Heart right ventricle (tissue), 16 donors: ENCODE results near the gene CYP11A1. TPM values are rescaled to one million over a fixed set of nuclear protein-coding genes. Genes with fewer than 3 reads are reported as not detected.

Experiments
- ATAC-seq, 8 donors: fragments of 200-7000 bp; cut with Tn5 transposase; one replicate each; pipeline ENCODE4 v1.9.1; 2020; ENCODE audit warnings: mild to moderate bottlenecking in 8 of 8, moderate library complexity in 8 of 8, moderate number of reproducible peaks in 1 of 8
- DNase-seq, 2 donors: peaks; one replicate each; pipeline ENCODE4 v3.0.0-alpha.2; 2020
- H3K27ac ChIP-seq, 10 donors: fragments of 200-600 bp; sonication (generic) in 2 of 10; one replicate each; pipeline versions ENCODE4 v1.5.0 to v1.8.0; 2020 to 2022; ENCODE audit warnings: mild to moderate bottlenecking in 3 of 10
- H3K27me3 ChIP-seq, 7 donors: fragments of 200-600 bp; one replicate each; pipeline ENCODE4 v1.8.0; 2021 to 2022; ENCODE audit warnings: mild to moderate bottlenecking in 2 of 7
- H3K36me3 ChIP-seq, 9 donors: fragments of 200-600 bp; sonication (generic) in 1 of 9; one replicate each; pipeline versions ENCODE4 v1.5.0 to v1.8.0; 2020 to 2022; ENCODE audit warnings: mild to moderate bottlenecking in 2 of 9
- H3K4me1 ChIP-seq, 9 donors: fragments of 200-600 bp; sonication (generic) in 1 of 9; one replicate each; pipeline versions ENCODE4 v1.5.0 to v1.8.0; 2020 to 2022; ENCODE audit warnings: mild to moderate bottlenecking in 4 of 9
- H3K4me3 ChIP-seq, 10 donors: fragments of 200-600 bp; sonication (generic) in 2 of 10; one replicate each; pipeline versions ENCODE4 v1.5.0 to v1.8.0; 2020 to 2022; ENCODE audit warnings: mild to moderate bottlenecking in 7 of 10, moderate library complexity in 2 of 10
- H3K9me3 ChIP-seq, 11 donors: fragments of 200-600 bp in 10 of 11; sonication (generic) in 2 of 11; one replicate each; pipeline versions ENCODE4 v1.5.0 to v1.8.0; 2013 to 2022; ENCODE audit warnings: mild to moderate bottlenecking in 2 of 11, control low read depth in 1 of 11, moderate library complexity in 1 of 11
- WGBS, 2 donors: extraction: QIAGEN DNeasy Blood & Tissue Kit; methylation state at CpG; one replicate each; pipeline ENCODE4 v1.1.7; 2013; ENCODE audit warnings: inconsistent platforms in 1 of 2; 5-methylcytosine and 5-hydroxymethylcytosine counted together
- intact Hi-C, 10 donors: fragments of 100-400 bp; cut with DNase I; formaldehyde crosslinking; loops; one replicate each; pipeline versions ENCODE4 v1.11.1 to v1.14.2; 2022
- polyA plus RNA-seq, 2 donors: library from polyadenylated mRNA; stranded (reverse); fragments of 200-250 nt; gene quantifications; one replicate each; pipeline ENCODE4 v1.2.3, GENCODE V29; 2013
- total RNA-seq, 10 donors: library from RNA; stranded (reverse); fragmentation: NEBNext Ultra II Directional in 3 of 10; extraction: Animal tissue kit (Norgen Biotek cat#: 25700) in 3 of 10; gene quantifications; one replicate each; pipeline versions ENCODE4 v1.2.1 to v1.2.4, GENCODE V29; 2021 to 2023
- TF ChIP-seq, protein P1 (sequence below), 9 donors: fragments of 200-600 bp; sonication (generic) in 2 of 9; IDR thresholded peaks; one replicate each; pipeline versions ENCODE4 v1.5.0 to v1.8.0; 2021 to 2022; ENCODE audit warnings: antibody characterized with exemption in 9 of 9, mild to moderate bottlenecking in 5 of 9, moderate library complexity in 1 of 9
- donor health status: Arrhythmogenic right ventricular cardiomyopathy.
- donor health status: ischemic (EF 13 %, LVEDD 7.1; RV severe dilation, severe dysfunction).
- donor health status: healthy with polysubstance abuse.
- donor health status: DM: no; HTN: yes; CAD: no.
- donor health status: DM: no; HTN: no; CAD: no.
- donor health status: ischemic (EF 25% LVEDD 6.9; RV normal size, moderate dysfunction).
- donor health status: ischemic (EF 25% LVEDD 5.7; RV mildly dilated, moderate dysfunction).
- donor health status: healthy.
- donor health status: DM: yes; HTN: yes; CAD: no.
- donor health status: Ischemic cardiomyopathy.
- donor health status: ischemic (EF 35%, LVEDD 5.7; RV mildly dilated, moderate dysfunction).
- donor health status: nonischemic (EF 11% LVEDD 7.7; RV severe dilation, severe dysfunction).
- donor health status: DM: yes; HTN: yes; CAD: no.
- donor health status: PGD.
- donor health status: ischemic (EF 29% LVEDD 5.4; RV normal size, mild dysfunction).
- donor health status: nonischemic (EF 23%, LVEDD 6.1; RV moderate dilation, normal function).

CYP11A1 gene
- total and polyA plus RNA-seq, 12 donors = 0.06 to 3.6 (median 2.1) TPM

DNA sequence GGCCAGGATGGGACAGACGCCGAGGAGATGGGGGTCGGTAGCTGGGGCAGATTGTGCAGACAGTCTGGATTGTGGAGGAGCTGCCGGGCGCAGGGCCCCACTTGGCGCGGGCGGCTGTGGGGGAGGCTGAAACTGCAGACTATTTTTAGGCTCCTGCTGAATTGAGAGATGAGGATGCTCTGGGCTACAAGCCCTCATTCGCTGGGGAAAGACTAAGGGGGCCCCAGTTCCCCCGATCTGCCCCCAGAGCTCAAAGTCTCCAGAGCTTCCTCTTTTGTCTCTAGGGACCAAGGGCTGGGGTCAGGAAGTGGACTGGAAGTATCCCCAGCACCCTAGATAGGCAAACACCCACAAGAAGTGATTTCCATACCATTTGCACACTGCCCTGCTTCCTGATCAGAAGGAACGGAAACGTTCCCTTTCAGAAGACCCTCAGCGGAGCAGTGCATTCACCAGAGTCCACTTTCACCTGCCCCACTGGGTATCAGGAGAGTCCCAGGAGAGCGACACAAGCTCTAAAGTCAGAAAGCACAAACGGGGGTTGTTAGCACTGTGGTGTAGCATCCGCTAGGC lies 36.6 kb upstream of the CYP11A1 start:
- H3K9me3 ChIP-seq = no peaks in the 10 kb centered on the region
- ATAC-seq = peak in 5 of 8 donors; percentile 21 to 52 (median 34)
- peaks cover 0 to 20% (median 0%) of the 10 kb centered on the region in 7 donors for H3K27me3 ChIP-seq
- TF ChIP-seq, protein P1, sequence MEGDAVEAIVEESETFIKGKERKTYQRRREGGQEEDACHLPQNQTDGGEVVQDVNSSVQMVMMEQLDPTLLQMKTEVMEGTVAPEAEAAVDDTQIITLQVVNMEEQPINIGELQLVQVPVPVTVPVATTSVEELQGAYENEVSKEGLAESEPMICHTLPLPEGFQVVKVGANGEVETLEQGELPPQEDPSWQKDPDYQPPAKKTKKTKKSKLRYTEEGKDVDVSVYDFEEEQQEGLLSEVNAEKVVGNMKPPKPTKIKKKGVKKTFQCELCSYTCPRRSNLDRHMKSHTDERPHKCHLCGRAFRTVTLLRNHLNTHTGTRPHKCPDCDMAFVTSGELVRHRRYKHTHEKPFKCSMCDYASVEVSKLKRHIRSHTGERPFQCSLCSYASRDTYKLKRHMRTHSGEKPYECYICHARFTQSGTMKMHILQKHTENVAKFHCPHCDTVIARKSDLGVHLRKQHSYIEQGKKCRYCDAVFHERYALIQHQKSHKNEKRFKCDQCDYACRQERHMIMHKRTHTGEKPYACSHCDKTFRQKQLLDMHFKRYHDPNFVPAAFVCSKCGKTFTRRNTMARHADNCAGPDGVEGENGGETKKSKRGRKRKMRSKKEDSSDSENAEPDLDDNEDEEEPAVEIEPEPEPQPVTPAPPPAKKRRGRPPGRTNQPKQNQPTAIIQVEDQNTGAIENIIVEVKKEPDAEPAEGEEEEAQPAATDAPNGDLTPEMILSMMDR (IDR thresholded peaks at IDR 0.05) = no peak
- peaks cover 2 to 53% (median 12%) of the 10 kb centered on the region in 9 donors for H3K4me1 ChIP-seq
- no peak overlapping the region for H3K4me3 ChIP-seq
- WGBS, 2 donors = 27 to 30% methylated on average over 16 of the region's 16 CpGs
- H3K36me3 ChIP-seq = no peaks in the 10 kb centered on the region
- H3K27ac ChIP-seq = peak overlapping the region in 1 of 10 donors; percentile 74
- no peak for DNase-seq
- intact Hi-C loops = no loop called here

DNA sequence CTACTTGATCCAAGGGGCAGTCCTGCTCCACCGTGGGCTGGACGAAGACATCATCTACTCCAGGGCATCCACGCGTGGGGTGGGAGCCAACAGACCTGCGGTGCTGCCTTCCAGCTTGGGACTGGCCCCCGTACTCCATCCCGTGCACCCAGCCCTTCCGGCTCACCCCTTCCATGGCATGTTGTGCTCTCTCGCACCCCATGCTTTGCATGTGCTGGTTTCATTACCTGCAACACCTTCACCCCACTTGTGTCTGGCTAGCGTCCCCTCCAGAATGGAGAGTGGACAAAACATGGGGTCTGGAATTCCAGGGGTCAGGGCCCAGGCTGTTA lies 36.1 kb upstream of the CYP11A1 start:
- ATAC-seq (peak in 2 of 8 donors; percentile 5 to 25), DNase-seq (no peak)
- Histone ChIP-seq H3K9me3 (no peaks in the 10 kb centered on the region), H3K36me3 (no peaks in the 10 kb centered on the region), H3K27ac (peak overlapping the region in 1 of 10 donors; percentile 74), H3K27me3 (peaks cover 0 to 20% (median 0%) of the 10 kb centered on the region in 7 donors), H3K4me3 (no peak overlapping the region), H3K4me1 (peaks cover 2 to 55% (median 12%) of the 10 kb centered on the region in 9 donors)
- TF ChIP-seq, protein P1 (IDR thresholded peaks at IDR 0.05) = no peak
- 83 to 87% methylated on average over 10 of the region's 10 CpGs for WGBS, 2 donors
- intact Hi-C loops = no loop called here

DNA sequence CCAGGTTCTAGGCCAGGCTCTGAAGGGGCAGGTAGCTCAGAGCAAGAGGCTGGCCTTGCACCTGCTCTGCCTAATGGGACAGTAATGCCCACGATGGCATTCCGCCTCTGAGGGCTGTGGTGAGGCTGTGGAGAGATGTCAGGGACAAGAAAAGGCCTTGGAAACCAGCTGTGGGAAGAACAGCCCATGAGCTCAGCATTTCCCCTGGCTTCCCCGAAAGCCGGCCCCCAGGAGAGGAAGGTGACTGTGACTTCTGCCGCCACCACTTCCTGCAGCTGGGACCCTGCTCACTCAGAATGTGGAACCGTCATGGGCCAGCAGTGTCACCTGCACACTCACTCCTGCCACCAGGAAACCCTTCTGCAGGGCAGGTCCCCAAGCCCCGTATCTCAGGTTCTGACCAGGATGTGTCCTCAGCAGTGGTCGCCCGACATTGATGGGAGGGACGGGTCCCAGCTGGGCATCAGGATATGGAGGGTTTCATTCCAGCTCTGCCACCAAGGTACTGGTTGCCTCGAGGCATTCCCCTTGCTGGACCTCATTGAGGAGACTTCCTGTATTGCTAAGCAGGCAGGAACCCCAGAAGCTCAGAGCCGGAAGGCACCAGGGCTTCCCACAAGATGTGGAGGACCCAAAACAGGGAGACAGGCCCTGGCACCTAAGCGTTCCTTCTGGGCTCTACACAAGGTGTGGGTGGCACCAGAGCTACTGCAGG lies 35.6 kb upstream of the CYP11A1 start:
- Histone ChIP-seq H3K27me3 (peaks cover 0 to 20% (median 0%) of the 10 kb centered on the region in 7 donors), H3K36me3 (no peaks in the 10 kb centered on the region), H3K4me3 (no peak overlapping the region), H3K4me1 (peaks cover 2 to 55% (median 12%) of the 10 kb centered on the region in 9 donors), H3K27ac (peak overlapping the region in 1 of 10 donors; percentile 74), H3K9me3 (no peaks in the 10 kb centered on the region)
- peak in 1 of 2 donors; percentile 16 for DNase-seq
- TF ChIP-seq, protein P1 (IDR thresholded peaks at IDR 0.05) = no peak
- ATAC-seq = peak in 5 of 8 donors; percentile 12 to 52 (median 43)
- WGBS, 2 donors = 54 to 66% methylated on average over 13 of the region's 13 CpGs
- intact Hi-C loops = no loop called here

DNA sequence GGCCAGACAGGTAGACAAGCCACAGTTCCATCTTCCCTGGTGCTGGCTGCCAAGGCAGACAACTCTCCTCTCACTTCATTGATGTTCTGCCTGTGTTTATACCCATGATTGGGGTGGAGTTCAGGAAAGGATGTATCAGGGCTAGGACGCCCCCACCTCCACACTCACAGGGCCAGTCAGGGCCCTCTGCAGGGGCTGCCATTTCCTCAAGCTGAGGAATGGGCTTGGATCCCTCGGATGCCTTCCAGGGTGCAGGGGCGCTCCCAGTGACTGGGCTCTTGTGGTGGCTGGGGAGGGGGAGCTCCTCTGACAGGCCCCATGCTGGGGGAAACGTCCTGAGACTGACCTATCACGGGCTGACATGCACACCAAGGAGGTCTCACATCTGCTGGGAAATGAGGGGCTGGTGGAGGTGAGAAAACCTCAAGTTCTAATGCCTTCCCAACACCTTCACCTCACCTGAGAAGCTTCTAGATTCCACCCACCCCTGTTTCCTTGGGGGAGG lies 34.9 kb upstream of the CYP11A1 start:
- 86% methylated on average over 4 to 5 of the region's 5 CpGs for WGBS, 2 donors
- intact Hi-C loops = no loop called here
- ATAC-seq = no peak
- Histone ChIP-seq H3K4me3 (no peak overlapping the region), H3K36me3 (no peaks in the 10 kb centered on the region), H3K9me3 (no peaks in the 10 kb centered on the region), H3K4me1 (peaks cover 2 to 55% (median 12%) of the 10 kb centered on the region in 9 donors), H3K27ac (peak overlapping the region in 1 of 10 donors; percentile 74), H3K27me3 (peaks cover 0 to 20% (median 0%) of the 10 kb centered on the region in 7 donors)
- DNase-seq = no peak
- TF ChIP-seq, protein P1 (IDR thresholded peaks at IDR 0.05) = no peak
